Common myeloid progenitor, CD34-positive (primary cell): ENCODE results near the gene CSF1R.

ENCODE experiments used
- CTCF ChIA-PET: fragments of 350-600 bp; sonication (Branson Sonifier 250); formaldehyde crosslinking; loops from one replicate; lab custom pipeline; 2021; ENCODE audit warnings: antibody characterized with exemption; lab: Charles Lee
- POLR2A ChIA-PET: fragments of 350-600 bp; sonication (Branson Sonifier 250); formaldehyde crosslinking; loops from one replicate; lab custom pipeline; 2021; ENCODE audit warnings: antibody characterized with exemption; lab: Charles Lee
- DNase-seq, 3 donors: peaks; one replicate each; pipeline versions ENCODE4 v3.0.0 to v3.0.0-alpha.2; 2013
- H3K27ac ChIP-seq, 2 experiments: 1 replicate in 1 of 2; 2 replicates in 1 of 2; pipeline ENCODE4 v1.7.0; 2013; ENCODE audit warnings: inconsistent platforms in 2 of 2, low read length in 2 of 2, mild to moderate bottlenecking in 2 of 2, low read depth in 1 of 2, moderate library complexity in 1 of 2; ENCODE audit not compliant: severe bottlenecking in 2 of 2, insufficient read depth in 1 of 2, poor library complexity in 1 of 2
- H3K27me3 ChIP-seq, 5 experiments: replicated peaks in 2 of 5; 1 replicate in 3 of 5; 2 replicates in 2 of 5; pipeline versions ENCODE4 v1.6.1 to v1.7.0; 2013; ENCODE audit warnings: low read length in 4 of 5, mild to moderate bottlenecking in 2 of 5, moderate library complexity in 2 of 5, inconsistent platforms in 1 of 5; ENCODE audit not compliant: insufficient read depth in 5 of 5, control insufficient read depth in 4 of 5
- H3K36me3 ChIP-seq, 4 experiments: 1 replicate in 2 of 4; 2 replicates in 2 of 4; pipeline versions ENCODE4 v1.6.1 to v1.7.0; 2013; ENCODE audit warnings: low read length in 3 of 4, control low read depth in 1 of 4, mild to moderate bottlenecking in 1 of 4; ENCODE audit not compliant: control insufficient read depth in 4 of 4, insufficient read depth in 4 of 4
- H3K4me1 ChIP-seq, 4 experiments: 1 replicate in 3 of 4; 2 replicates in 1 of 4; pipeline versions ENCODE4 v1.6.1 to v1.7.1; 2013; ENCODE audit warnings: low read length in 3 of 4, mild to moderate bottlenecking in 3 of 4, control low read depth in 1 of 4, inconsistent platforms in 1 of 4, moderate library complexity in 1 of 4; ENCODE audit not compliant: control insufficient read depth in 4 of 4, insufficient read depth in 4 of 4; ENCODE audit errors: control extremely low read depth in 1 of 4
- H3K4me3 ChIP-seq, 7 experiments: 1 replicate in 4 of 7; 2 replicates in 3 of 7; pipeline versions ENCODE4 v1.5.1 to v1.7.0; 2013; ENCODE audit warnings: mild to moderate bottlenecking in 7 of 7, low read length in 6 of 7, moderate library complexity in 6 of 7, inconsistent platforms in 2 of 7, low read depth in 2 of 7, control low read depth in 1 of 7; ENCODE audit not compliant: insufficient read depth in 4 of 7, control insufficient read depth in 1 of 7; ENCODE audit errors: extremely low read depth in 1 of 7
- H3K9me3 ChIP-seq, 5 experiments: 1 replicate in 4 of 5; 2 replicates in 1 of 5; pipeline versions ENCODE4 v1.6.1 to v1.7.1; 2013; ENCODE audit warnings: low read length in 4 of 5, mild to moderate bottlenecking in 2 of 5, inconsistent platforms in 1 of 5, low read depth in 1 of 5, moderate library complexity in 1 of 5; ENCODE audit not compliant: control insufficient read depth in 4 of 5, insufficient read depth in 2 of 5; ENCODE audit errors: control extremely low read depth in 1 of 5
- WGBS: methylation state at CpG from one replicate; pipeline ENCODE4 v1.1.5; 2013; ENCODE audit not compliant: insufficient coverage; 5-methylcytosine and 5-hydroxymethylcytosine counted together

Gene CSF1R

GRCh38 chr5:150116667-150117400 lies 30.5 kb upstream of the CSF1R start:
- H3K36me3 ChIP-seq: no peaks in the 10 kb centered on the region
- ChIA-PET POLR2A (no interaction called here), CTCF (interaction anchor here (0.6 to 9.6 kb wide), 17 partner anchors 9 to 95 kb away, joined by 3 to 70 read pairs (median 5); no protein-coding TSS in a partner anchor)
- peak in 1 of 3 donors; percentile 25 for DNase-seq
- no peaks in the 10 kb centered on the region for H3K27me3 ChIP-seq
- H3K4me1 ChIP-seq: peaks cover 0 to 36% (median 23%) of the 10 kb centered on the region in 4 experiments
- H3K27ac ChIP-seq: no peak overlapping the region
- H3K4me3 ChIP-seq: no peak overlapping the region
- WGBS: over 99% methylated on average over 10 of the region's 10 CpGs
- no peaks in the 10 kb centered on the region for H3K9me3 ChIP-seq

GRCh38 chr5:150114773-150115408 lies 28.5 kb upstream of the CSF1R start:
- ChIA-PET CTCF (interaction anchor here (0.7 to 9.6 kb wide), 18 partner anchors 8 to 287 kb away, joined by 3 to 70 read pairs (median 5); no protein-coding TSS in a partner anchor), POLR2A (no interaction called here)
- H3K27ac ChIP-seq: no peak overlapping the region
- 97% methylated on average over 6 of the region's 8 CpGs for WGBS
- DNase-seq: no peak
- H3K9me3 ChIP-seq: no peaks in the 10 kb centered on the region
- H3K27me3 ChIP-seq: no peaks in the 10 kb centered on the region
- peaks cover 0 to 37% (median 27%) of the 10 kb centered on the region in 4 experiments for H3K4me1 ChIP-seq
- no peaks in the 10 kb centered on the region for H3K36me3 ChIP-seq
- H3K4me3 ChIP-seq: no peak overlapping the region

- Histone ChIP-seq H3K4me3 (no peak overlapping the region), H3K27me3 (no peaks in the 10 kb centered on the region), H3K4me1 (peaks cover 0 to 37% (median 27%) of the 10 kb centered on the region in 4 experiments), H3K36me3 (no peaks in the 10 kb centered on the region), H3K27ac (no peak overlapping the region), H3K9me3 (no peaks in the 10 kb centered on the region)
- ChIA-PET POLR2A (no interaction called here), CTCF (interaction anchor here (0.9 to 3.1 kb wide), 9 partner anchors 9 to 68 kb away, joined by 3 to 11 read pairs (median 5); no protein-coding TSS in a partner anchor)
- DNase-seq: no peak
- WGBS: 95% methylated on average over 10 of the region's 12 CpGs
Measured at GRCh38 chr5:150114102-150114641, 27.8 kb upstream of the CSF1R start.

- ChIA-PET CTCF (interaction anchor here (0.9 to 3.1 kb wide), 9 partner anchors 9 to 262 kb away, joined by 3 to 7 read pairs (median 4); partner anchors contain the start of gene CSF1R), POLR2A (no interaction called here)
- H3K4me1 ChIP-seq: peaks cover 0 to 43% (median 27%) of the 10 kb centered on the region in 4 experiments
- DNase-seq: peak in 1 of 3 donors; percentile 50
- H3K4me3 ChIP-seq: no peak overlapping the region
- H3K27me3 ChIP-seq: no peaks in the 10 kb centered on the region
- no peak overlapping the region for H3K27ac ChIP-seq
- no peaks in the 10 kb centered on the region for H3K9me3 ChIP-seq
- no peaks in the 10 kb centered on the region for H3K36me3 ChIP-seq
- WGBS: 74% methylated on average over 16 of the region's 18 CpGs
Measured at GRCh38 chr5:150113047-150113744, 26.8 kb upstream of the CSF1R start.

GRCh38 chr5:150112201-150113046 lies 26.1 kb upstream of the CSF1R start:
- CTCF ChIA-PET: interaction anchor here (0.8 to 3.1 kb wide), 15 partner anchors 9 to 261 kb away, joined by 3 to 7 read pairs (median 4); partner anchors contain the start of gene CSF1R
- POLR2A ChIA-PET: no interaction called here
- no peak overlapping the region for H3K4me3 ChIP-seq
- no peaks in the 10 kb centered on the region for H3K27me3 ChIP-seq
- DNase-seq: no peak
- no peaks in the 10 kb centered on the region for H3K36me3 ChIP-seq
- H3K27ac ChIP-seq: no peak overlapping the region
- H3K9me3 ChIP-seq: no peaks in the 10 kb centered on the region
- H3K4me1 ChIP-seq: peaks cover 0 to 51% (median 27%) of the 10 kb centered on the region in 4 experiments
- WGBS: 95% methylated on average over 6 of the region's 6 CpGs

GRCh38 chr5:150111122-150111521 lies 24.8 kb upstream of the CSF1R start:
- DNase-seq: no peak
- CTCF ChIA-PET: interaction anchor here (0.8 to 3.1 kb wide), 9 partner anchors 9 to 260 kb away, joined by 3 to 7 read pairs (median 4); no protein-coding TSS in a partner anchor
- Histone ChIP-seq H3K36me3 (no peaks in the 10 kb centered on the region), H3K27ac (no peak overlapping the region), H3K4me3 (no peak overlapping the region), H3K27me3 (no peaks in the 10 kb centered on the region), H3K4me1 (peaks cover 0 to 63% (median 34%) of the 10 kb centered on the region in 4 experiments), H3K9me3 (no peaks in the 10 kb centered on the region)
- WGBS: 100% methylated on average over 3 of the region's 8 CpGs
- POLR2A ChIA-PET: no interaction called here
